WTC11 (cell line): Measurements from ENCODE around the gene LRP4. TPM values are rescaled to one million over a fixed set of nuclear protein-coding genes. Genes with fewer than 3 reads are reported as not detected.
A peak's percentile ranks its signal among the peaks of the same experiment; 100 is the strongest.

Experiments used
- ATAC-seq: fragments of 200-7000 bp; cut with Tn5 transposase; 2 replicates; pipeline ENCODE4 v1.10.0; 2021; ENCODE audit warnings: mild to moderate bottlenecking, moderate library complexity
- CTCF ChIA-PET: fragments of 300-600 bp; sonication (Branson Sonifier 250); formaldehyde crosslinking; loops from one replicate; lab custom pipeline; 2021; ENCODE audit warnings: antibody characterized with exemption; lab: Charles Lee
- POLR2A ChIA-PET: fragments of 350-600 bp; sonication (Branson Sonifier 250); formaldehyde crosslinking; loops from one replicate; lab custom pipeline; 2021; ENCODE audit warnings: antibody characterized with exemption; lab: Charles Lee
- DNase-seq: peaks from one replicate; pipeline ENCODE4 v3.0.0; 2021; ENCODE audit warnings: low spot score
- H3K27ac Mint-ChIP-seq: 2 replicates; pipeline ENCODE4 v1.8.0; 2021; ENCODE audit warnings: mixed read lengths
- H3K27me3 Mint-ChIP-seq: 2 replicates; pipeline ENCODE4 v1.8.0; 2021; ENCODE audit warnings: low read depth, mild to moderate bottlenecking, moderate library complexity, mixed read lengths
- H3K36me3 Mint-ChIP-seq: 2 replicates; pipeline ENCODE4 v1.8.0; 2021; ENCODE audit warnings: mixed read lengths
- H3K4me1 Mint-ChIP-seq: 2 replicates; pipeline ENCODE4 v1.8.0; 2022; ENCODE audit warnings: mixed read lengths
- H3K4me3 Mint-ChIP-seq: 2 replicates; pipeline ENCODE4 v1.8.0; 2021; ENCODE audit warnings: mild to moderate bottlenecking, moderate library complexity, mixed read lengths
- H3K9me3 Mint-ChIP-seq: 2 replicates; pipeline ENCODE4 v1.8.0; 2021; ENCODE audit warnings: mixed read lengths
- ATF1 ChIP-seq: sonication (generic); formaldehyde crosslinking; IDR thresholded peaks from 2 replicates; pipeline ENCODE4 v1.8.1; 2023; ENCODE audit warnings: mild to moderate bottlenecking, moderate library complexity, missing genetic modification reagents
- CREB1 ChIP-seq: sonication (generic); formaldehyde crosslinking; IDR thresholded peaks from 2 replicates; pipeline ENCODE4 v1.8.0; 2023; ENCODE audit warnings: mild to moderate bottlenecking, missing genetic modification reagents
- CREM ChIP-seq: sonication (generic); formaldehyde crosslinking; IDR thresholded peaks from 2 replicates; pipeline ENCODE4 v1.8.1; 2022; ENCODE audit warnings: mild to moderate bottlenecking, missing genetic modification reagents, moderate library complexity
- FOXJ3 ChIP-seq: sonication (generic); formaldehyde crosslinking; IDR thresholded peaks from 2 replicates; pipeline ENCODE4 v1.9.0; 2021; ENCODE audit warnings: missing genetic modification reagents, mild to moderate bottlenecking, borderline replicate concordance
- FOXP1 ChIP-seq: sonication (generic); formaldehyde crosslinking; IDR thresholded peaks from 2 replicates; pipeline ENCODE4 v1.8.0; 2022; ENCODE audit warnings: missing genetic modification reagents, mild to moderate bottlenecking, moderate library complexity, borderline replicate concordance
- GRHL2 ChIP-seq: fragments of 250-450 bp; sonication (Bioruptor Pico); IDR thresholded peaks from 2 replicates; pipeline ENCODE4 v1.8.0; 2022; ENCODE audit warnings: mild to moderate bottlenecking, moderate library complexity; ENCODE audit not compliant: insufficient replicate concordance, severe bottlenecking
- KAT7 ChIP-seq: sonication (generic); formaldehyde crosslinking; IDR thresholded peaks from 2 replicates; pipeline ENCODE4 v1.8.1; 2023; ENCODE audit warnings: missing genetic modification reagents, mild to moderate bottlenecking, borderline replicate concordance
- MYBL2 ChIP-seq: sonication (generic); formaldehyde crosslinking; IDR thresholded peaks from 2 replicates; pipeline ENCODE4 v1.8.1; 2023; ENCODE audit warnings: mild to moderate bottlenecking, moderate library complexity, missing genetic modification reagents
- RELA ChIP-seq: sonication (generic); formaldehyde crosslinking; IDR thresholded peaks from 2 replicates; pipeline ENCODE4 v1.8.1; 2022; ENCODE audit warnings: missing genetic modification reagents, mild to moderate bottlenecking, borderline replicate concordance
- SMAD3 ChIP-seq: sonication (generic); formaldehyde crosslinking; IDR thresholded peaks from 2 replicates; pipeline ENCODE4 v1.8.0; 2022; ENCODE audit warnings: missing genetic modification reagents, mild to moderate bottlenecking, borderline replicate concordance
- ZNF121 ChIP-seq: sonication (generic); formaldehyde crosslinking; IDR thresholded peaks from 2 replicates; pipeline ENCODE4 v1.8.0; 2023; ENCODE audit warnings: missing genetic modification reagents
- ZNF138 ChIP-seq: sonication (generic); formaldehyde crosslinking; conservative IDR thresholded peaks from 2 replicates; pipeline ENCODE4 v1.8.1; 2022; ENCODE audit warnings: mild to moderate bottlenecking, moderate library complexity, missing genetic modification reagents
- ZNF219 ChIP-seq: sonication (generic); formaldehyde crosslinking; IDR thresholded peaks from 2 replicates; pipeline ENCODE4 v1.8.0; 2023; ENCODE audit warnings: missing genetic modification reagents, mild to moderate bottlenecking, borderline replicate concordance
- ZNF396 ChIP-seq: fragments of 250-450 bp; sonication (Bioruptor Pico); IDR thresholded peaks from 2 replicates; pipeline ENCODE4 v1.8.0; 2021; ENCODE audit warnings: mild to moderate bottlenecking, moderate library complexity, borderline replicate concordance
- total RNA-seq: library from RNA; stranded (reverse); gene quantifications from 3 replicates; pipeline ENCODE4 v1.2.3, GENCODE V29; 2021
- TF ChIP-seq, protein P1 (sequence below): sonication (generic); formaldehyde crosslinking; IDR thresholded peaks from 2 replicates; pipeline ENCODE4 v1.8.1; 2022; ENCODE audit warnings: mild to moderate bottlenecking, missing genetic modification reagents, moderate library complexity, borderline replicate concordance

LRP4 gene
- total RNA-seq, 1 experiment from 2014 or later = 39.5 TPM

DNA sequence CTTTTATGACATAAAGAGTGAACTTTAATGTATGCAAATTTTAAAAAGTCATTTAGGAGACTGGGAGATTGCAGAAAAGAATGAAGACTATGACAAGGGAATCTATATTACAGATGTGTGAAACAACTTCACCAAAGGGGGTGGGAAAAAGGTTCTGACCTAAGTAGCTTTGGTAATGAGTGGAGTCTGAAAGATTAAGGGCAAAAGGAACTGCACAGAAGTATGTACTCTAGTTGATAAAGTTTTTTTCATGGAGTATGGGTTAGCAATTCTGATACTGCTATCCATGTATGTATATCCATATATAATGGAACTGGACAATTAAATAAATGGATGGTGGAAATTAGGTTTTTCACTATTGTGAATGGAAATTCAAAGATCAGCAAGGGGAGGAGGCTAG lies 81.5 kb downstream of the LRP4 start (continued):
- TF ChIP-seq CREB1 (CRISPR knock-in tag) = no peak

DNA sequence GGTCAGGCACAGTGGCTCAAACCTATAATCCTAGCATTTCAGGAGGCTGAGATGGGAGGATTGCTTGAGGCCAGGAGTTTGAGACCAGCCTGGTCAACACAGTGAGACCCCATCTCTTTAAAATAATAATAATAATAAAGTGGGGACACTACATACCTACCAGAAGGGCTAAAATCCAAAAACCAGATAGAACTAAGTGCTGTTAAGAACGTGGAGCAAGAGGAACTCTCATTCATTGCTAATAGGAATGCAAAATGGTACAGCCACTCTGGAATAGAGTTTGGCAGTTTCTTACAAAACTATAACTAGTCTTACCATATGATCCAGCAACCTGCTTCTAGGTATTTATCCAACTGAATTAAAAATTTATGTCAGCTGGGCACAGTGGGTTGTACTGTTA lies 81.9 kb downstream of the LRP4 start:
- no peaks in the 10 kb centered on the region for H3K27me3 Mint-ChIP-seq
- H3K4me1 Mint-ChIP-seq = peaks cover 32% of the 10 kb centered on the region
- DNase-seq = no peak
- POLR2A ChIA-PET = no interaction called here
- CTCF ChIA-PET = no interaction called here
- H3K27ac Mint-ChIP-seq = no peak overlapping the region
- no peak overlapping the region for H3K4me3 Mint-ChIP-seq
- no peaks in the 10 kb centered on the region for H3K9me3 Mint-ChIP-seq
- no peaks in the 10 kb centered on the region; the same call in 1 of the 2 replicates for H3K36me3 Mint-ChIP-seq
- peak; percentile 60; the same call in 1 of the 2 replicates for TF ChIP-seq ZNF121 (CRISPR knock-in tag)
- no peak for TF ChIP-seq GRHL2
- ATAC-seq = no peak

DNA sequence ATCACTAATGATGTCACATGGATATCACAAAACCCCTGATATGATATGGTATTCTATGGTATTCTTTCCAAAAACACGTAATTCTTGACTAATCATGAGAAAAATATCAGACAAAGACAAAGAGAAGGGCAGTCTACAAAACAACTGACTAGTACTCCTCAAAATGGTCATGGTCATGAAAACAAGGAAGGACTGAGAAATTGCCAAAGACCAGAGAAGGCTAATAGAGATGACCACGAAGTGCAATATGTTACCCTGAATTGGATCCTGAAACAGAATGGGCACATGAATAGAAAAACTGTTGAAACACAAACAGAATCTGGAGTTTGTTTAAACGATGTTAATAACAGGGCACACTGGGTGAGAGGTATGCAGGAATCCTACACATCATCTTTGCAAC lies 82.5 kb downstream of the LRP4 start:
- no peaks in the 10 kb centered on the region for H3K9me3 Mint-ChIP-seq
- peak overlapping the region; percentile 9 for H3K4me3 Mint-ChIP-seq
- peak overlapping the region; percentile 33 for H3K27ac Mint-ChIP-seq
- no peak for DNase-seq
- ChIA-PET CTCF (interaction anchor here (1.0 kb wide), 1 partner anchor 9 kb away, joined by 3 read pairs; no protein-coding TSS in a partner anchor), POLR2A (no interaction called here)
- H3K4me1 Mint-ChIP-seq = peaks cover 32% of the 10 kb centered on the region
- no peaks in the 10 kb centered on the region; the same call in 1 of the 2 replicates for H3K36me3 Mint-ChIP-seq
- no peaks in the 10 kb centered on the region for H3K27me3 Mint-ChIP-seq
- ATAC-seq = no peak
- TF ChIP-seq ATF1 (CRISPR knock-in tag) = no peak
- TF ChIP-seq, protein P1, sequence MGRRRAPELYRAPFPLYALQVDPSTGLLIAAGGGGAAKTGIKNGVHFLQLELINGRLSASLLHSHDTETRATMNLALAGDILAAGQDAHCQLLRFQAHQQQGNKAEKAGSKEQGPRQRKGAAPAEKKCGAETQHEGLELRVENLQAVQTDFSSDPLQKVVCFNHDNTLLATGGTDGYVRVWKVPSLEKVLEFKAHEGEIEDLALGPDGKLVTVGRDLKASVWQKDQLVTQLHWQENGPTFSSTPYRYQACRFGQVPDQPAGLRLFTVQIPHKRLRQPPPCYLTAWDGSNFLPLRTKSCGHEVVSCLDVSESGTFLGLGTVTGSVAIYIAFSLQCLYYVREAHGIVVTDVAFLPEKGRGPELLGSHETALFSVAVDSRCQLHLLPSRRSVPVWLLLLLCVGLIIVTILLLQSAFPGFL (CRISPR knock-in tag) = no peak

DNA sequence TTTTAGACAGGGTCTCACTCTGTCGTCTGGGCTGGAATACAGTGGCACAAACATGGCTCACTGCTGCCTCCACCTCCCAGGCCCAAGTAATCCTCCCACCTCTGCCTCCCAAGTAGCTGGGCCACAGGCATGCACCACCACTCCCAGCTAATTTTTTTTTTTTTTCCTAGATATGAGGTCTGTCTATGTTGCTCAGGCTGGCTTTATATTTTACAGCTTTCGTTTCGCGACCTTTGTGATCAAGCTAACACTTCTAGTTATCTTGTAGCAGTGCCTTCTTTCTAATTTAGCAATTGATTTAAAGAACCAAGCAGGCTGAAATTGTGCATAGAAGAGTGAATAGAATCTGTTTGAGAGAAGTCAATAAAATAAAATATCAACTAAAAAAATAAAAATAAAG lies 83.5 kb downstream of the LRP4 start:
- Mint-ChIP-seq H3K27me3 (no peaks in the 10 kb centered on the region), H3K4me3 (no peak overlapping the region), H3K36me3 (no peaks in the 10 kb centered on the region; the same call in 1 of the 2 replicates), H3K9me3 (no peaks in the 10 kb centered on the region), H3K27ac (no peak overlapping the region), H3K4me1 (peaks cover 35% of the 10 kb centered on the region)
- ChIA-PET CTCF (interaction anchor here (1.0 kb wide), 1 partner anchor 8 kb away, joined by 3 read pairs; no protein-coding TSS in a partner anchor), POLR2A (no interaction called here)
- TF ChIP-seq FOXP1 (no peak), ZNF219 (CRISPR knock-in tag) (no peak)
- no peak for DNase-seq
- no peak for ATAC-seq

DNA sequence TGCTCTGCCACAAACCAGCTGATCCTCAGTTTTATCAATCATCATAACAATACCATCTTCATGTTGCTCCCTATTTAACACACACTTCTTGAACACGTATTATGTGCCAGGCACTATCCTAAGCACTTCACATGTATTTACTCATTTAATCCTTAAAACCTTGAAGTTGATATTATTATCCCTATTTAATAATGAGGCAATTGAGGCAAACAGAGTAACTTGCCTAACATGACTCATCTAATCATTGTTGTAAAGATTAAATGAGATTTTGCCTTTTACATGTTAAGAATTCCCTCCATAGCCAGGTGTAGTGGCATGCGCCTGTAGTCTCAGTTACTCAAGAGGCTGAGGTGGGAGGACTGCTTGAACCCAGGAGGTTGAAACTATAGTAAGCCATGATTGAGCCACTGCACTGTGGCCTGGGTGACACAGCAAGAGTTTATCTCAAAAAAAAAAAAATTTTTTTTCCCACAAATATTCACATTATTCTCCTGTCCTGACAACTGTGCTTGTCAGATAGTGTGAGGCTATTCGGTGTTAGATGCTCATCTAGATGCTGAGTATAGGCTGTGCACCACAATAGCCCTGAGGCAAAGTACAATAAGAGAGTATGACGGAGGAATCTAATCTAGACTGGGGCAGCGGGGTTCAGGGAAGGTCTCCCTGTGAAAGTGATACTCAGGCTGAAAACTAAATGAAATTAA lies 85.7 kb downstream of the LRP4 start:
- no peak for ATAC-seq
- Mint-ChIP-seq H3K4me3 (no peak overlapping the region), H3K27ac (peak overlapping the region; percentile 54; the same call in 1 of the 2 replicates), H3K9me3 (no peaks in the 10 kb centered on the region), H3K4me1 (peaks cover 41% of the 10 kb centered on the region), H3K36me3 (no peaks in the 10 kb centered on the region; the same call in 1 of the 2 replicates), H3K27me3 (no peaks in the 10 kb centered on the region)
- no peak for TF ChIP-seq FOXJ3 (CRISPR knock-in tag)
- TF ChIP-seq FOXP1 = no peak
- no peak for TF ChIP-seq ZNF396
- TF ChIP-seq KAT7 (CRISPR knock-in tag) = no peak
- no peak for TF ChIP-seq MYBL2 (CRISPR knock-in tag)
- TF ChIP-seq ZNF138 (CRISPR knock-in tag) = no peak
- TF ChIP-seq RELA (CRISPR knock-in tag) = no peak
- no peak for TF ChIP-seq CREM (CRISPR knock-in tag)
- no peak for TF ChIP-seq SMAD3 (CRISPR knock-in tag)
- ChIA-PET CTCF (no interaction called here), POLR2A (no interaction called here)
- DNase-seq = no peak
